GM18907 (cell line): ENCODE results near the gene MARVELD2.

Source experiments
- ATAC-seq: cut with Tn5 transposase; IDR thresholded peaks from one replicate; pipeline ENCODE4 v1.9.1; 2021; ENCODE audit warnings: mild to moderate bottlenecking, moderate library complexity; ENCODE audit not compliant: unreplicated experiment

MARVELD2 gene

DNA sequence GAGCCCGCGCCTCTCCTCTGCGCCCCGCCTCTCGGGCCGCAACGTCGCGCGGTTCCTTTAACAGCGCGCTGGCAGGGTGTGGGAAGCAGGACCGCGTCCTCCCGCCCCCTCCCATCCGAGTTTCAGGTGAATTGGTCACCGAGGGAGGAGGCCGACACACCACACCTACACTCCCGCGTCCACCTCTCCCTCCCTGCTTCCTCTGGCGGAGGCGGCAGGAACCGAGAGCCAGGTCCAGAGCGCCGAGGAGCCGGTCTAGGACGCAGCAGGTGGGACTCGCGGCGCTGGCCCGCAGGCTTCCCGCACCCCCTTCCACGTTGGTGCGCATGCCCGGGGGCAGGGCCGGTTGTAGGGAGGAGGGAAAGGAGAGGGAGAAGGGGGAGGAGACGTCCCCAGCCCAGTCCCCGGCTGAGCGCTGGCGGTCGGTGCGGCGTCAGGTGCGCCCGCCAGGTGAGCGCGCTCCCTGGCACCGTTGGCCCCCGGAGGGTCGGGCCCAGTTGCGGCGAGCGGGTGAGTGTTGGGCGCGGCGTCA, 77.5 kb downstream of the MARVELD2 start, which contains the start of gene OCLN:
TSS of gene OCLN (plus strand) at position 400 of the 532 bp plus-strand sequence. CDS start 11,455 bp downstream, outside the sequence.
- peak; percentile 46 for ATAC-seq

DNA sequence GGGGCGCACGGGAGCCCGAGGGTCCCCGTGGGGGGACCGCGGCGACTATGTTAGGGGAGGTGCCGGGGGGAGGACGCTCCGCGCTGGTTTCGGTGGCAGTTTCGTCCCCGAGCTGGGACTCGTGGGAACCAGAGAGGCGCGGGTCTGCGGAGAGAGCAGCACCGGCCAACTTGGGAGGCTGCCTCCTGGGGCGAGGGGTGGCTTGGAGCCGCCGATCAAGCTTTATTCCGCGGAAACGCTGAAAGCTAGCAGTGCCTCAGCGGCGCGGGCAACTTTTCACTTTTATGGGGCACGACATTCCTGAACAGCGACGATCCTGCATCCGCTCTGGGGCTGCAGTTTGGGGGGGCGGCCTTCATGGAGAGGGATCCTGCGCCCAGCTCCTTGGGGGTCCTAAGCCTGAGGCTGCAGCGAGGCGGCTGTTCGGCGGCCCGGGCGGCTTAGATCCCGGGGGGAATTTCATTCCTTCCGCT, 78.0 kb downstream of the MARVELD2 start:
- ATAC-seq = peak; percentile 32

DNA sequence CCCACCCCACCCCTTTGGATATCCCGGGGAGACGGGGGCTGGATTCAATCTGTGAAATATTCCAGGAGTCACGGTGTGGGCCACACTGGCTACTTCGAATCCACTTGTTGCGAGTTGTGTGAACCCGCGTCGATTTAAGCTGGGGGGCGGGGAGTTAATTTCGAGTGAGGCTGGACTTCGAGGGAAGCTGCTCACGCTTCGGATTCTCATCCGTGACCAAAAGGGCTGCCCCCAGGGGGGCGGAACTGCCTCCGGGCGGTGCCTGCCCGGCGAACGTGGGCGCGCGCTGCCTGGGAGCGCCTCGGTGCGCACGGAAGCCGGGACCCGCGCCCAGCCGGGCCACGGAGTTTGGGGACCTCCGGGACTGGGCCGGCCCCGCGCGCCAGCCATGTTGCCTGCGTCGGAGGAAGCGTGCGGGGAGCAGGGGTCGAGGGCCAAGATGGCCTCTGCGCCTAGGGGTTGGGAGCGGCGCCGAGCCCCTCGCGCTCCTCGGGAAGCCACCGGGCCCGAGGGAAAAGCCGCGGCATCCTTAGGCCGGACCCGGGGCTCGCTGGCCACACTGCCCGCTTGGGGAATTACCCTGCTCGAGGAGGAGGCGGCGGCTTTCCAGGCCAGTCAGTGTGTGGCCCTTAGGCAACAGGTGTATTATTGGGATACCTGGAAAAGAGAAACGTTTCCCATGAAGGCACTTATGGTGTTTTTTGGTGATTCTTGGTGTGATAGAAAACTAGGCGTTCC, 78.6 kb downstream of the MARVELD2 start:
- no peak for ATAC-seq
